HG03342 (cell line): ENCODE results near the gene GSTM3.

ENCODE experiments used
- ATAC-seq: cut with Tn5 transposase; IDR thresholded peaks from one replicate; pipeline ENCODE4 v1.9.1; 2021; ENCODE audit warnings: mild to moderate bottlenecking, moderate library complexity; ENCODE audit not compliant: unreplicated experiment

GSTM3 gene

GRCh38 chr1:109740615-109741373 is at the start of gene GSTM3:
Gene GSTM3 (minus strand): TSS chr1:109741038. CDS start chr1:109740287, 751 bp downstream.
- no peak for ATAC-seq

- no peak for ATAC-seq
Observed at GRCh38 chr1:109790329-109790728, 49.5 kb upstream of the GSTM3 start.

DNA sequence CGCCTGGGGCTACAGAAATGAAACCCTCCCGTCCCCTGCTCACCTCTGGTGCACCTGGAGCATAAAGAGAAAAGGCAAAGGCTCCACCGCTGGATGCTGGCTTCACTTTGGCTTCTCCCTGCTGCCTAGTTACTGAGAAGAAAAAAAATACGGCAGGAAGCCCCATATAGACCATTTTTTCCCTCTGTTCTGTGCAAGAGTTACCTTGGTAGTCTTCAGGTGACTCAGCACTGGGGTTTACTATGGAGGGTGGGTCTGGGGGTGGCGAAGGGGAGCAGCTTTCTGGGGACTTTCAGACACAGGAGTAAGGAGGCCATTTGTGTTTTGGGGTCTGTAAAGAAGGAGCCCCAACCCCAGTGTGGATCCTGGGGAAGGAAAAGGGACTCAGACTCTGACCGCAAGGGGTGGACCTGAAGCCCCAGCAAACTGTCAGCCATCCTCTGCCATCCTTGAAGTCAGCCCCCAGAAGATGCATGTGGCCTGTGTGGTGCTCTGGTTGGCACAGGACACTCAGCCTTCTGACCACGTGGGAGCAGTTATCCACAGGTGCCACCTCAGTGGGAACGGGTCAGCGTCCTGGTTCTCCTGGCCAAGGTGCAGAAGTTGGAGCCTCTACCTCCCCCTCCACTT is 48.8 kb upstream of the GSTM3 start:
- ATAC-seq: no peak

DNA sequence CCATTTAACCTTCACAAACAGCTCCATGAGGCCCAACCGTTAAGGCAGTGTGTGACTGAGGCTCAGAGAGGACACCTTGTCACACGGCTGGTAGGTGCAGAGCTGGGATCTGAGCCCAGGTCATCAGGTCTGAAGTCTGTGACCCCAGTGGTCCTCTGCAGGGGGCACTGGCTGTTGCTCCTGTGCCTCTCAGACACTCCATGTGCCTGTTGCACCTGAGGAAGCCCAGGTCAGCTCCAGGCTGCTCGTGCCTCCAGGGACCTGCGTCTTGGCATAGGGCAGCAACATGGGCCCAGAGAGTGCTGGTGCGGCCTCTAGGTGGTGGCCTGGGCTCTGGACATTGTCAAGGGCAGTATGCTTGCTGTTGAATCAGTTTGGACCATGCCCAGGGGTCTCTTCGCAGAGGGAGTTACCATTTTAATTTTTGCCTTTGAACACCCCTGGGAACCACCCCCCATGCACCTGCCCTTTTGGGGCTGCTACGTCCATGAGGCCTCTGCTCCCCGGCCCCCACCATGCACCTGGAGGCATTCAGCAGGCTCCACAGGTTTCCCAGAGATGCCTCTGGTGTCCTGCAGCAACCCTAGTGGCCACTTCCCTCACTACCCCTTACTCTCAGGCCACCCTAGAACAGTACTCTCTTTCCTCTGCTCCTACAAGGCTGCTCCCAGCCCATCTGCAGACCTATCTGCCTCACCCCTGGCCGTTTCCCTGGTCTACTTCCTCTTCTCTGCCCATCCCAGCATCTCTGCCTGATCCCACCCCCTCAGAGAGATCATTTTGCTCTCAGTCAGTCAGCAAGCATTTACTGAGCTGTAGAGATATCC is 48.1 kb upstream of the GSTM3 start:
- ATAC-seq: no peak

GRCh38 chr1:109787845-109788601 is 47.2 kb upstream of the GSTM3 start:
- ATAC-seq: no peak

DNA sequence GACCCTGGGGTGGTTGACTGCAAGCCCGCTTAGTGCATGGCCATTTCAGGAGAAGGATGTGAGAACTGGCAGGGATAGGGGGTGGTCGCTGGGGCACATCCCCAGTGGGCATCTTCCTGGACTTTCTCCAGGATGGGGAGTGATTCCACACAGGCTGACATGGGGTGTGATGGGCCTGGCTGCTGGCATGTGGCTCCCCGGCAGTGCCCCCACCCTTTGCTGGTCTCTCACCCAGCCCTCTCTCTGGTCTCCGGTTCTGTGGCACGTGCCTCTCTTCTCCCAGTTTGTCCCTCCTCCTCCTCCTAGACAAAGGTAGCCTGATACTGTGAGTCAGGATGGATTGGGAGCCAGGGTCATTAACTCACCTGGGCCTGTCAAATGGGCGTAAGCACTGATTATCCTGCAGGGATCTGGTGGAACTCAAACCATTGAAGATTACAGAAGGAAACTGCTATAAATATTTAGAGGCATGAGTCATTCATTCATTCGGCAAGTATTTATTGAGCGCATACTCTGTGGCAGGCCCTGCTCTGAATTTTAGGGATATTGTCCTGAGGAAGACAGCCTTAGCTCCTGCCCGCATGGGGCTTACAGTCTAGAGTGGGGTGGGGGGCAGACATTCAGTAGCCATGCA is 46.5 kb upstream of the GSTM3 start:
- no peak for ATAC-seq

GRCh38 chr1:109786531-109787021 is 45.7 kb upstream of the GSTM3 start:
- no peak for ATAC-seq

GRCh38 chr1:109786112-109786480 is 45.3 kb upstream of the GSTM3 start:
- no peak for ATAC-seq

DNA sequence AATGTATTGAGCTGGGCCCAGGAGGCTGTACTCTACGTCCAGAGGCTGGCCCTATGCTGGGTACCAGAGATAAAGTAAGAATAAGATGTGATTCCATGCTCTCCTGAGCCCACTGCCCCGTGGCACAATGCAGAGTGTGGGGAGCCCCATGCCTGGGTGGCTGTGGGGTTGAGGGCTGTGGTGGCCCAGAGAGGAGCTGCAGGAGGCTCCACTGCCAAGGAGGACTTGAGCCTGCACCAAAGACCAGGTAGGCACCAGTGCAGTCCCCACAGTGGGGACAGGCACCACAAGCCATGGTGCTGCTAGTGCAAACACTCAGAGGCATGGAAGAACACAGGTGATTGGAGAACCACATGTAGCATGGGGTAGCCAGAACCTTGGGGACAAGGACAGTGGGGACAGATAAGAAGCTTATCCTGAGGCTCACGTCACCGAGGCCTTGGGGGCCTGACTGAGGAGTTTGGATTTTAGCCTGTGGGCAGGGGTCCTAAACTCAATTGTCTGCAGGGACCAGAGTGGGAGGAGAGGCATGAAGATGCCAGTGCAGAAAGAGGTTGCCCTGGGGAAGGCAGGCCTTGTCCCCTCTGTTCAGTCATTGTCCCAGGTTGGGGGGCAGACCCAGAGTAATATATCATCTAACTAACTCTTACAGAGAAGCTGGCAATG is 44.7 kb upstream of the GSTM3 start:
- ATAC-seq: no peak

DNA sequence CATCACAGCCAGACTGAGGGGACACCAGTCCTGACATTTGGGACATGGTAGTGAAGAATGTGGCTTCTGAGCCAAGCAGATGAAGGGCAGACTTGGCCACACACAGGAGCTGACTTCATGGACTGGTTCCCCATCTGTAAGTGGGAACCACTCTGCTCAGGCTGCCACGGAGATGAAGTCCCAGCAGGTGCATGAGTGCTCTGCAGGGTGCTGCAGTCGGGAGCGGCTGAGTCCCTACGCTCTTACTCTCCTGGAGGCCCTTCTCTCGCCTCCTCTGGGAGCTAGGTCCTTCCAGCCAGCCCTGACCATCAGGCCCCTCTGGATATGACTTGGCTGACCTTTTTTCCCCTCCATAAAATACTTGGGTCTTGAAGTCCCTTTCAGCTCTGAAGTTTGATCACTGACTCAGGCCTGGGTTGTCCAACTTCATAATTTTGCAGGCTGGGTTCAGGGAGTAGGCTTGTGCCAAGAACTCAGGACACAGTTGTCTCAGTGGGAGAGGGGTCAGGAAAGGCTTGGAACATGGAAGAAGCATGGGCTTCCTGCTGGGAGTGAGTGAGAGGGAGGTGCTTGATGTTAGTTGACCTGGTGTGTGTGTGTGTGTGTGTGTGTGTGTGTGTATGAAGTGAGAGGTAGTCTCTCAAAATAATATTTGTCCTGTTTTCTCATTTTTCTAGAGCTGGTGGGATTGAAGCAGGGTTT is 43.9 kb upstream of the GSTM3 start:
- no peak for ATAC-seq

- ATAC-seq: no peak
Observed at GRCh38 chr1:109783436-109783835, 42.6 kb upstream of the GSTM3 start.

DNA sequence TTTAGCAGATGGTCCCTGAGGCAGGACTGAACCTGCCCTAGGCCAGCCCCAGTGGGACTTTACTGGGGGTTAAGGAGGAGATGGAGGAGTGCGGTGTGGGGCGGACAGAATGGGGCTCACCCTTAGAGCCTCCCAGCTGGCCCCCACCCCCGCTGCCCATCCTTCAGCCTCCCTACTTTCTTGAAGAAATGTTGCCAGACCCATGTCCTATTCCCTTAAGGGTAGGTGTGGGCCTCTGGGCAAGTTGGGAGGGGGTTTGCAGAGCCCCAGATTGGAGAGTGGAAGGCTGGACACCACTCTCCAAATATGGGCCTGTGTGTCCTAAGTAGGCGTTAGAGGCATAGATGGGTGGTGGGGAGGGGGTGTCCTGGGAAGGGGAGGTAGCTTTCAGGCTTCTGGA is 42.1 kb upstream of the GSTM3 start:
- no peak for ATAC-seq

DNA sequence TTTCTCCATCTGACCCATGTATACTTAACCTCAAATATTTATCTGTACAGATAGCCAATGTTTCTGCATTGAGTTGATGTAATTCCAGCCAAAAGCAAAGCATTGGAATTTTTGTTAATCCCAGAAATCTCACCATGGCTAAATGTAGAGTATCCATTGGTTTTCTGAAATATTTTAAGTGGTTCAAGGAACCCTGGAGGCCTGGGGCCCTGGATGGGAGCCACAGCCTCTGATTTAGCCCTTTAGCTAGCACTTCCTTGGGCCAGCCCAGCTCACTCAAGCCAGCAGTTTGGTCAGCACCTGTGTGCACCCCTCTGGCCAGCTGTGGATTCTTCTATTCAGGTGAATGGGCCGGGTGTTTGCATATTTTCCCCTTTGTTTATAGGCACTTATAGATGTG is 41.7 kb upstream of the GSTM3 start:
- no peak for ATAC-seq

DNA sequence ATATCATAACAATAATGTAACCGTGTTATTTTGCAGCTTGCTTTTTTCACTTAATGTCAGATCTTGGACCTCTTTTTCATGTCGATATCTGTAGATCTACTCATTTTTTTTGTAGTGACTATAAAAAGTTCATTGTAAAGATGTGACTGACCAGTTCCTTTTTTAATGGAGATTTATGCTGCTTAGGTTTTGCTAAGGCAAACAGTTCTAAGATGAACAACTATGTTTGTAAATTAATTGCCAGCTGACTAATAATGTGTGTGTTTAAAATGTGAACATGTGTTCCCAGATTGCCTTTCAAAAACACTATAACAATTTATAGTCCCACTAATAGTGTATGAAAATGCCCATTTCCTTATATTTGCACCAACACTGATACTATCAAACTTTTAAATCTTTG is 41.0 kb upstream of the GSTM3 start:
- ATAC-seq: no peak

DNA sequence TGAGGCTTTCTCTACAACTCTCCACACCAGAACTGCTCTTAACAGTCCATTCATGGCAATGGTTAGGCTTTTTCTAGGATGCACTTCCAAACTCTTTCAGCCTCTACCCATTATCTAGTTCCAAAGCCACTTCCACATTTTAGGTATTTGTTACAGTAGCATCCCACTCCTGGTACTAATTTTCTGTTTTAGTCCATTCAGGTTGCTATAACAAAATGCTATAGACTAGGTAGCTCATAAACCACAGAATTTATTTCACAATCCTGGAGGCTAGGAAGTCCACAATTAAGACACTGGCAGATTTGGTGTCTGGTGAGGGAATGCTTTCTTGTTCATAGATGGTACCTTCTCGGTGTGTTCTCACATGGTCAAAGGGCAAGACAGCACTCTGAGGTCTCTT is 40.1 kb upstream of the GSTM3 start:
- no peak for ATAC-seq

GRCh38 chr1:109777980-109778625 is 37.3 kb upstream of the GSTM3 start:
- no peak for ATAC-seq

DNA sequence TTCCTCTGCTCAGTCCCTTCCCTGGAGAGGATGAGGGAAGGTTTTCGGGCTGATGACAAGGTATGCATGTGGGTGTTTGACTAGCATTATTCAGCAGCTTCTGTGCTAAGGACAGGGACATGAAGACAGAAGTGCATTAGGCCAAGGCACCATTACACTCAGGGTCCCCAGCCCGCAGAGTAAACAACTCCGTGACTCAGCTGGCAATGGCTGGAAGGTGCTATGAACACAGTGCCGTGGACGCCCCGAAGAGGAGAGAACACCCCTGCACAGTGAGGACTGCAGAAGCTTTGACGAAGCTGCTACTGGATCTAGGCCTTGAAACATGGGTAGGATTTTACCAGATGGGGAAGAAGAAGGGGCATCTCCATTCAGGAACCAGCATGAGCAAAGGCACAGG is 36.6 kb upstream of the GSTM3 start:
- no peak for ATAC-seq

- no peak for ATAC-seq
Observed at GRCh38 chr1:109776911-109777310, 36.1 kb upstream of the GSTM3 start.
